Stomach (tissue), 4 donors: ENCODE measurements around the gene ZNRF3.

Experiments
- EP300 ChIP-seq: sonication (generic); formaldehyde crosslinking; IDR thresholded peaks from one replicate; pipeline ENCODE4 v1.6.1; 2017; ENCODE audit warnings: antibody characterized with exemption
- POLR2A ChIP-seq, 4 donors: fragments of 450-650 bp; IDR thresholded peaks; one replicate each; pipeline ENCODE4 v1.6.1; 2016; ENCODE audit warnings: antibody characterized with exemption in 4 of 4, control low read depth in 2 of 4, mild to moderate bottlenecking in 1 of 4, moderate library complexity in 1 of 4

DNA sequence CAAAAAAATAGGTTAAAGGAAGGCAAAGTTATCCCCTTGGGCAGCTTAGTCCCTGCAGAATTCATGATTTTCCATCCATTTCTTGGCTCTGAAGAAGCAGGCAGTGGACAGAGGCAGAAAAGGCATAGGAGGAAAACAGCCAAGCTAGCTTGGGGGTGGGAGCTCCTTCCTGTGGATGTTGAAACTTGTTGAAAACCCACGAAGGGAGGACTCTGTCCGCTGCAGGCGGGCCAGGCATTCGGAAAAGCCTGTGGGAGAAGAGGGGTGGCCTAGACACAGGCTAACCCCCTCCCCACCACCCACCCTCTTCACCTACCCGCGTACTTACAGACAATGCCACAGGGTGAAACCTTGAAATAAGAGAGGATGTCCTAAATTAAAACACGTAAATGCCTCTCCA lies 106.1 kb downstream of the ZNRF3 start:
- TF ChIP-seq POLR2A (IDR thresholded peaks at IDR 0.05) (no peak), EP300 (no peak)
